Activated T-helper 1 cell treated with Interleukin-2 at 50 U/mL for 16 hours (primary cell): ENCODE measurements around the gene VIM.

ENCODE experiments used
- DNase-seq: peaks from one replicate; pipeline ENCODE4 v3.0.0-alpha.2; 2020; ENCODE audit warnings: low read depth

VIM gene

DNA sequence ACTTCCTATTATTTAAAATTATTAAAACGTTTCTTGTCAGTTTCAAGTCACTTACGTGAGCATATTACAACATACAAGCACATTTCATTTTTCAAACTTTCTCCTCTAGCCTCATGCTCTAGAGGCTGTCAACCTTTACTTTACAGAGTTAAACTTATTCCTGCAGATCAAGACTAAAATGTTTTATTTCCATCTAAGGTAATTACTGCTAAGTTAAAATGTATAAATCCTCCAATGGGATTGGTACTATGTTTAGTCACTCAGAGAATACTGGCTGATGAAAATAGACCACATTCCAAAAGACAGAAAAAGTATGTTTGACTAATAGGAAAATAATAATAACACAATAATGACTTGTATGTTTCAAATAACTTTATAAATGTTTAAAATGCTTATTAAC is 18.2 kb upstream of the VIM start:
- DNase-seq: no peak

DNA sequence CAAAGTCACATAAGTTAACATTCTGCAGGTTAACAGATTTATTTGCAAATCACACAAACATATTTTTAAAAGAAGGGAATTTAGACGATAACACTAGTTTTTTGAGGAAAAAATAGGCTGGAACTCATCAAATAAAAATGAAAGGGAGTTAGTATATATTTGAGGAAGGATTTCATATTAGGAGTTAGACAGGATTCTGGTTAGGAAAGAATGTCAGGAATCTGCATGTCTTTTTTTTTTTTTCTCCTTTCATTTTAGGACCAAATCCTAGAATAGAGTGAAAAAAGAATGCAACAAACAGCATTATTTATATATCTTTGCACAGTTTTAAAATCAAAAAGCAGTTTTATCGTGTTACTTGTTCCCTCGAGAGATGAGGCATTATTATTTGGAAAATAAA is 17.7 kb upstream of the VIM start:
- DNase-seq: no peak

DNA sequence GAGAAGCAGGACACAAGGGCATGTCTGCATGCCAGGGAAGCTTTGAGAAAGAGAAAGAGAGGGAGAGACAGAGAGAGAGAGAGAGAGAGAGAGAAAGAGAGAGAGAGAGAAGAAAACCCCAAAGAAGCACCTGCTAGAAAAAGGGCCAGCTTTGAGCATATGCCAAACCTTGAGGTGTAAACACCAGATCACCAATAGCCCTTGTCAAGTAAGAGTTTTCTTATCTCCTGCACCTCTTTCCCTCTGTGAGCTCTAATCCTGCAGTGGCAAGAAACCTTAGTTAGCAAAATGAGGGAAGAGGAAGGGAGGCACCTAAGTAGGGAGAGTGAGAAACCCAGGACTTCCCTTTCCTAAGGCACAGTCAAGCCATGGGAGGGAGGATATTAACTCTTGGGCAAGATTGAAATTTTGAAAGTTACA is 15.2 kb upstream of the VIM start:
- no peak for DNase-seq

DNA sequence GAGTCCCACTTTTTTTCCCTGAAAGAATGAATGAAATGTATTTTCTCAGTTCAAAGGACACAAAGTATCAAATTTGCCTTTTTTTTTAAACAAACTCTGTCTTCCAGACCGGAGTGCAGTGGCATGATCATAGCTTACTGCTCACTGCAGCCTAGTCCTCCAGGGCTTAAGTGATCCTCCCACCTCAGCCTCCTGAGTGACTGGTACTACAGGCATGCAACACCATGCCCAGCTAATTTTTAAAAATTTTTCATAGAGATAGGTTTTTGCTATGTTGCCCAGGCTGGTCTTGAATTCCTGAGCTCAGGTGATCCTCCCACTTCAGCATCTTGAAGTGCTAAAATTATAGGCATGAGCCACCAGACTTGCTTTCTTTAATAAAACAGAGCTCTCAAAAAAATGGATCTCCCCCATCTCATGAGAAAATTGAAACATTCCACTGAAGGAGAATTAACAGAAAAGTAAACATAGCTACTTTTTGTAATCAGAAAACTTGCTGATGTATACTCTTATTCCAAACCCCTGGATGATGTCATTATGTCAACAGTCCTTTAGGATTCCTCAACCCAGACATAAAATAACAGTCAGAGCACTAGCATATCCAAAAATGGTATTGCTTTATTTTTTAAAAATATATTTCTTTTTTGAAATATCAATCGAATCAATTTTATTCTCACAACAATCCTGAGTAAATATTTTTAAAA is 14.2 kb upstream of the VIM start:
- no peak for DNase-seq

DNA sequence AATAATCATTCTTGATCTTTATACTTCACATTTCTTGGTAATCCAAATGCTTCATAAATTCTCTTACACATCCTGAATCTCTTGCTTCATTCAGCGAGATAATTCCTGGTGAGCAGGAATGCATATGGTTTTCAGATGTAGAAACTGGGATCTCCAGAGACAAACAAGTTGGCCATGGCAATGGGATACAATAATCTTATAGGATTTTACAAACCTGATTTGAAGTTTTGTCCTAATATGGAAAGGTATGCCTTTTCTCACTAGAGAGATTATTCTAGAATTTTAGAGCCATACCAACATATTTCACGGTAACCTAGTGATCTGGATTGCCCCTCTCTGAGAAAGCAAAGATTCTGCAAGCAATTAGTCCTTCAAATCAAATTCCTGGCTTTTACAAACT is 13.5 kb upstream of the VIM start:
- DNase-seq: no peak

DNA sequence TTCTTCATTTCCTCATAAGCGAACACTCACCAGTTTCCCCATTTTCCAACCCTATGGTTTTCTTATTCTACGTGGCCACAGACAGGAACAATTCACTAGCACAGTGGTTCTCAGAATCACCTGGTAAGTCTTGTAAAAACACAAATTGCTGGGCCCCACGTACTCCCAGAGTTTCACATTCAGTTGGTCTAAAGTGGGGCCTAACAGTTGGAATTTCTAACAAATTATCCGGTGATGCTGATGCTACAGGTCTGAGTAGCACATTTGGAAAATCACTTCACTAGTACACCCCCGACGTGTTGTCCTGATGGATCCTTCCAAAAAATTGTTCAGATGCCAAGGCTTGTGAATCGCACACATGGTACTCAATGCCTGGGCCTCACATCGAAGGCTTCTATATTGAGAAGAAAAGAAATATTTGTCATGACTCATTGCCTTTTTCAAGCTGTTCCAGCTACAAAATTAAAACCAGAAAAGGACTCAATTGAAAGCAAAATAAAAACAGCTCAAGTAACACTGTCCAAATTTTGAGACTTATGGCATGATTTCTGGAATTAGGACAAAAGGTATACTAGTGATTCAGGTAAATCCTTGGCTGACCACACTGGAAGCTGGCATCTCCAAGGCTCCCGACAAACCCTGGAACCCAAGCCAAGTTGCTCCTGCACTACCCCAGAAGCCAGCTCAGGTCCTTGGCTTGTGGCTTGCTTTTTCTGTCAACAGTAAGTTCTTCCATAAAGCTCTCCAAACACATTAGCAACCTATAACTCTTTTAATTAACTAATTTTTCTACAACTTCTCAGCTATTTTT is 12.9 kb upstream of the VIM start:
- DNase-seq: no peak

DNA sequence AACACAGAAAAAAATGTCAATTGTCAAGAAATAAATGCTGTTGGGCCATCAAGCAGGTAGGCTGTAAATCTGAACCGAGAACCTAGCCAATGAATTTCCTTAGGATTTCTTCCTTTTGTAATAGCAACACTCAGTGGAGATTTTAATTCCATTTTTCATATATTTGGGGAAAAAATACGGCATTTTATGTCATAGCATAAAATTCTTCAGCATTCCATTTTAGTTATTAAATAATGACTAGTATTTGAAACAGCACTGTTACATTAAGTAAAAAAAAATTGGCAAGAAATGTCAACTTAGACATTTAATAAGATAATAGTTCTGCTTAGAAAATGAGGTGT is 12.3 kb upstream of the VIM start:
- no peak for DNase-seq

DNA sequence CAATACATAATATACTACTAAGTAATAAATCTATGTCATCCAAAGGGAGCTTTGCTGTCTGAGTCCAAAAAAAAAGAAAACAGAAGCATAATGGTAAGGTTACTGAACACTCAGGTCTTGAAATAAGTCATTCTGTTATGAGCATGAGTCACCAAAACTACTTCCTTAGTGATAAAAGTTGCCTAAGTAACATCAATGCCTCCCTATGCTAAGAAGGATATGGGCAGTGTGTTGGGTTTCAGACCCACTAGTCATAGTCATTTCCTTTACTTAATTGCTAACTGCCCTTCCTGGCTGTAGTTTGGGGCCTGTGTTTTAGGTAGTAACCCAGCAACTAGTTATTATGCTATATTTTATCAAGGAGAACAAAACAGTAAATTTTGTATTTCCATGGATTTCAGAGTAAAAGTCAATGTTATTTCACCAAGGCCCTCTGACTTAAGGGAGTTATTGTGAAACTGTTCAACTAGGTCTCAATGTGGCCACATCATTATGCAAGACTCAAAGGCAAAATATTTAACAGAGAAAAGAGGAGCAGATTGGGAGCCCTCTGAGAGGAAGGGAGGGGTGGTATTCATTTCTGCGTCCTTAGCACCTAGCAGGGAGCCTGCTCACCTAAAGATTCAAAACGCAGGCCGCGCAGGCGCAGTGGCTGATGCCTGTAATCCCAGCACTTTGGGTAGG is 11.7 kb upstream of the VIM start:
- DNase-seq: no peak

DNA sequence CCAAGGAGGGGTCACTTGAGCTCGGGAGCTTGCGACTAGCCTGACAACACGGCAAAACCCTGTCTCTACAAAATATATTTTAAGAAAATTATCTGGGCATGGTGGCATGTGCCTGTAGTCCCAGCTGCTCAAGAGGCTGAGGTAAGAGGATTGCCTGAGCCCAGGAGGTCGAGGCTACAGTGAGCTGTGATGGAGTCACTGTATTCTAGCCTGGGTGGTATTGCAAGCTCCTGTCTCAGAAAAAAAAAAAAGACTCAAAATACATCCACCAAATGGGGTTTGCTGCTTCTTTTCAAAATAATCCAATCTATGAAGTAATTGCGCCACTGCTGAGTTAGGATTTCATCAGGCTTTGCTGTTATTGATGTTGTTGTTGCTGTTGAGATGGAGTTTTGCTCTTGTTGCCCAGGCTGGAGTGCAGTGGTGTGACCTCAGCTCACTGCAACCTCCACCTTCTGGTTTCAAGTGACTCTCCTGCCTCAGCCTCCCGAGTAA is 11.1 kb upstream of the VIM start:
- no peak for DNase-seq

DNA sequence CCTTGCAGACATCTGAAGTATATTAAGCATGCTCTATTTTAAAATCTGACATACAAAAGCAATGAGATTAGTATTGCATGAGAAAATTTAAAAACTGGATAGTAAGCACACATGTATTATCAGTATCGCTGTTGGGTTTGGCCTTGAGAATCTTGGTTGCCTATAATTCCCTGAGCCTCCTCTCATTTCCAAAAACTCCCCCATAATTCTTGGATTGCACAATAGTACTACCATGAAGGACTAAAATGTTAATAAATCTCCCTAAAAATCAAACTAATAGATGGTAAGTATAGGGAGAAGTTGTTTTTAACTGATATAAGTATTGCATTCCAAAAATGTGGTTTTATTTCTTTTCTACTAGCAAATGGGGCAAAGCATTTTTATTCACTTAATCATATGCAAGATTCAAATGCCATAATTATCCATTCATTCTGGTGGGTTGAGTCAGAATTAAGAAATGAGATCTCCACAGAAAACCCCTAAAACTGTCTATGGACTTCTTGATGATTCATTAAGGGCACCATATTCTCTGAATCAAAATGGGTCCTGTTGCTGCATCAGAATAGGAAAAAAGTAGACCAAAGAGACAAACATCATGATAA is 10.3 kb upstream of the VIM start:
- no peak for DNase-seq

DNA sequence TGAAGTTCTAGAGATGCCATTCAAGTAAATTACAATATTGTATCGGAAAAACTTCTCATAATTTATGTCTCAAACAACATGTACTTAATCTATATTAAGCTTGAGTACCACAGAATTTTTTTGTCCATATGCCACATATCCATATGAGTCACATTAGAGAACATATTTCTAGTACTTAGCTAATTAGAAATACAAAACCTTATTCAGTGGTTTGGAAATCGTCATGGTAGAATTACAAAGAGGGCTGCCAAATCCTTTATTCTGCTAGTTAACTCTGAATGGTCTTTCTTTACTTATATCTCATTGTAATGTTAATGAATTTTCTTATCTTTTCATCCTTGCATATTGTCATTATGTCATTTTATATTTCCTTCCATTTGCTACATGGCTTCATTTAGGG is 9.0 kb upstream of the VIM start:
- no peak for DNase-seq

DNA sequence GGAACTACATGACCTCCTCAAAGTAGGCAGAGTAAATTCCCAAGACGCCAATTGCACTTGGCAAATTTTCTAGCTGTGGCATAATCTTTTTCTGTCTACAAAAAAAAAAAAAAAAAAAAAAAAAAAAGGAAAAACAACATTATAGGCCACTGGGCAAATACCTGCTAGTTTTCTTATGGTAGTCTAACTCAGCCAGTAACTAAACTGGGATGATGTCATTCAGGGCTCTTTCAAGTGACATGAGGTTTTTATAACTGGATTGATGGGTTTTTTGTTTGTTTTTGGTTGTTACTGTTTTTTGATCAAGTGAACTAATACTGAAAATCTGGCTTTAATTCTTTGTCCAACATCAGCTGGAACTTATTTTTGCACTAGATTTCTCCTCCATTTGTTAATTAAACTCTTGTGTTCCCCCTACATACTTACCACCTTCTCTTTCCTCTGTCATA is 7.4 kb upstream of the VIM start:
- DNase-seq: no peak

DNA sequence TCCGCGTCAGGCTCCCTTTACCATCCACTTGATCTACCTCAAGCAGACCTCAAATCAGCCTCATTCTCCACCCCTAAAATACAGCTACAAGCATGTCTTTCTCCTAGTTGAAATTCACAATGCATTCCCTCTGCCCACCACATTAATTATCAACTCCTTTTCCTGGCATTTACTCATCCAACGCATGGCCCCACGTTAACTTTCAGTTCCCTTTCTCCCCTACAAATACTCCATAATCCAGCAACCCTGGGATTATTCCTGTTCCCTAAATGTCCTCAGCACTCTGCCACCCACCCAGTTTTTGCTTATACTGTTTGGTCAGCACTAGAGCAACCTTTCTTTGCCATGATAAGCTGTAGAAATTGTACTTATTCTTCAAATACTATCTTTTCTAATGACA is 5.7 kb upstream of the VIM start:
- no peak for DNase-seq

DNA sequence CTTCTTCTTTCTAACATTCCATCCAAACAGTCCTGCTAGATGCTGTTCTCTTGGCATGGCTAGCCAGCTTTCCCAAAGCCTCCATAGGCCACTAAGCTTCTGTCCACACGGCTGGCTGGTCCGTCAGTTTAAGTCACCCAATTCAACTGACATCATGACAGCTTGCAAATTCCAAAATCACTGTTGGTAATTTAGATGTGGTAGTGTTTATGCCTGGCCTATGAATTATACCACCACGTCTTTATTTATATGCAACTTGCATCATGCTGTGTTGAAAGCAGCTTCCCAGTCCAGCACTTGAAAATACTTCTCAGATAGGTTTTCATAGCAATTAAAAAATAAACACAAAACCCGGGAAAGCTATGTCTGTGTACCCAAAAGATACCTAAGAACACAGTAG is 2.2 kb upstream of the VIM start:
- no peak for DNase-seq

DNA sequence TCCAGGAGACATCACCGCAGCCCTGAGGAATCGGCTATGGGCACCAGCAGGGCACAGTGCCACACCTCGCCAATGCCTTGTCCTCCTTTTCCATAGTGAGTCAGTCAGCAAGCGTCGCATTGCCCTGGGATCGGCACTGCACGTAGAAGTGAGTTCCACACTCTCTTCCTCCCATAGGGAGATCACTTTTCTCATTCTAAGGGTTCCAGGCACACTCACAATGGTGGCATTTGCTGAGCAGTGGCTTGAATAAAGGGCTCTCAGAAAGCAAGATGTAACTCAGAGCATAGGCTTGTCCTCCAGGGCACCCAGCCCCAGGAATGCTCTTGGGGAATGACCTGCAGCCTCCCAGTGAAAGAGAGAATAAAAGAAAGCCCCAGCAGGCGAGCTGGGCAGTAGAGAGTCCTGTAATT is 1.1 kb upstream of the VIM start:
- DNase-seq: no peak

DNA sequence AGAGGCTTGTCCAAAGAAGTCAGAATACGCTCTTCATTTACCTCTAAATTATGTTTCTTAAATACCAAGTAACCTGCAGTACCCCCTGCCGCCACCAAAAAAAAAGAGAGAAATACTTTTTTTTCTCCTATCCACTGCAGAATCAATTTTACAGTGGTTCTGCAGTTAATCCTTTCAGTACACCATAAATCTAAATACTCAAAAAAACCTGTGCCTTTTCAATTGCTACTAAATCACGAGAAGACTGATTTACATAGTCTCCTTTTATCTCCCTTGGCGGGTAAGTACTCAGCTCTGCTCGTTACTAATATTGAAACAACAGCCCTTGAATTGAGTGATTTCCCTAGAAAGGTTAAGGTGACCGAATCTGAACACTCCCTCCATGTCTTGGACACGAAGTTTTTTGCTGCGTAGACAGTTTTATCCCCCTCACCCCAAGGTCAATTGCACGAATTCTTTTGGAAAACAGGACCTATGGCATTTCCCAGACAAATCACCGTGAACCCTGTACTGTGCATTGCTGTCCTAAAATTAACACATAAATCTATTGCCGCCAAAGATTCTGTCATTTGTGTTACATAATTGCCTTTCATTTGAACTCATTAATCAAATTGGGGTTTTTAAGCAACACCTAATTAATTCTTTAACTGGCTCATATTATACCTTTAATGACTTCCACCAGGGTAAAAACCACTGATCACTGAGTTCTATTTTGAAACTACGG is 512 bp upstream of the VIM start:
- DNase-seq: no peak

DNA sequence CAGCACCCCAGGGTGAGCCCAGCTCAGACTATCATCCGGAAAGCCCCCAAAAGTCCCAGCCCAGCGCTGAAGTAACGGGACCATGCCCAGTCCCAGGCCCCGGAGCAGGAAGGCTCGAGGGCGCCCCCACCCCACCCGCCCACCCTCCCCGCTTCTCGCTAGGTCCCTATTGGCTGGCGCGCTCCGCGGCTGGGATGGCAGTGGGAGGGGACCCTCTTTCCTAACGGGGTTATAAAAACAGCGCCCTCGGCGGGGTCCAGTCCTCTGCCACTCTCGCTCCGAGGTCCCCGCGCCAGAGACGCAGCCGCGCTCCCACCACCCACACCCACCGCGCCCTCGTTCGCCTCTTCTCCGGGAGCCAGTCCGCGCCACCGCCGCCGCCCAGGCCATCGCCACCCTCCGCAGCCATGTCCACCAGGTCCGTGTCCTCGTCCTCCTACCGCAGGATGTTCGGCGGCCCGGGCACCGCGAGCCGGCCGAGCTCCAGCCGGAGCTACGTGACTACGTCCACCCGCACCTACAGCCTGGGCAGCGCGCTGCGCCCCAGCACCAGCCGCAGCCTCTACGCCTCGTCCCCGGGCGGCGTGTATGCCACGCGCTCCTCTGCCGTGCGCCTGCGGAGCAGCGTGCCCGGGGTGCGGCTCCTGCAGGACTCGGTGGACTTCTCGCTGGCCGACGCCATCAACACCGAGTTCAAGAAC is 1.1 kb downstream of the VIM start:
- peak; percentile 73 for DNase-seq

DNA sequence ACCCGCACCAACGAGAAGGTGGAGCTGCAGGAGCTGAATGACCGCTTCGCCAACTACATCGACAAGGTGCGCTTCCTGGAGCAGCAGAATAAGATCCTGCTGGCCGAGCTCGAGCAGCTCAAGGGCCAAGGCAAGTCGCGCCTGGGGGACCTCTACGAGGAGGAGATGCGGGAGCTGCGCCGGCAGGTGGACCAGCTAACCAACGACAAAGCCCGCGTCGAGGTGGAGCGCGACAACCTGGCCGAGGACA is 1.6 kb downstream of the VIM start:
- DNase-seq: no peak

DNA sequence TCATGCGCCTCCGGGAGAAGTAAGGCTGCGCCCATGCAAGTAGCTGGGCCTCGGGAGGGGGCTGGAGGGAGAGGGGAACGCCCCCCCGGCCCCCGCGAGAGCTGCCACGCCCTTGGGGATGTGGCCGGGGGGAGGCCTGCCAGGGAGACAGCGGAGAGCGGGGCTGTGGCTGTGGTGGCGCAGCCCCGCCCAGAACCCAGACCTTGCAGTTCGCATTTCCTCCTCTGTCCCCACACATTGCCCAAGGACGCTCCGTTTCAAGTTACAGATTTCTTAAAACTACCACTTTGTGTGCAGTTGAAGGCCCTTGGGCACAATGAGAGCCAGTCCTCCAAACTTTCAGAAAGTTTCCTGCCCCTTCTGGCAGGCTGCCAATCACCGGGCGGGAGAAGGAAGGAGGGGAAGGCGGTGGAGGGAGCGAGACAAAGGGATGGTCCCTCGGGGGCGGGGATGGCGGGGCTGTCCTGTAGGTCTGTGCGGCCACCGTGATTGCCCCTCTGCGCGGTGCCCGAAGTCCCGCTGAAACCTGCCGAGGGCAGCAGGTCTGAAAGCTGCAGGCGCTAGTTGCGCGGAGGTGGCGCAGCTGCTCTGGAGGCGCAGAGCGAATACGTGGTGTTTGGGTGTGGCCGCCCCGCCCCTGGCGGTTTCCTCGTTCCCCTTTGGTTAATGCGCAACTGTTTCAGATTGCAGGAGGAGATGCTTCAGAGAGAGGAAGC is 2.1 kb downstream of the VIM start:
- peak; percentile 80 for DNase-seq

DNA sequence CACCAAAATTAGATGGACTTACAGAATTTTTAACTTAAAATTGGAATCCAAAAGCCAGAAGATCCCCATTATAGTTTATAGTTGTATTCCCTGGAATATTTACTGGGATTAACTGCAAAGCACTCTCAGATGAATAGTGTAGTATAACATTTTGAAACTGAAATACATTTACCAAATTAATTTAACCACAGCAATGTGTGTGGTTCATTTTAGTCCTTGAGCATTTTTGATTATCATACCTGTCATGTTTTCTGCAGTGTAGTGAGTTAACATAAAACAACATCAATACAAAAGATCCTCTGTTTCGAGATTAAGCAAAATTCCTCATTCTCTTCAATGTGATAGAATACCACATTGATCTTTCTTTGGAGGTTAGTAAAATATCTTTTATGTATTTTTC is 3.7 kb downstream of the VIM start:
- DNase-seq: no peak
